Dendritic cell treated with granulocyte-macrophage colony-stimulating factor and Interleukin-4, amounts not matched to agents 40 ng/mL and 50 ng/mL, for 4 days (primary cell): ENCODE results near the gene SLC35E2B.
"Not testable (repeated sequence)": the region's sequence is repeated elsewhere in the genome, so short reads cannot be mapped to it uniquely, and the experiment has no call there.

Experiments used
- H3K27ac Mint-ChIP-seq: one replicate; pipeline ENCODE4 v1.8.0; 2022; ENCODE audit warnings: mild to moderate bottlenecking, mixed read lengths
- H3K27me3 Mint-ChIP-seq: one replicate; pipeline ENCODE4 v1.8.0; 2022; ENCODE audit warnings: mild to moderate bottlenecking, mixed read lengths
- H3K36me3 Mint-ChIP-seq: one replicate; pipeline ENCODE4 v1.8.0; 2022; ENCODE audit warnings: low read depth, mixed read lengths
- H3K4me1 Mint-ChIP-seq: one replicate; pipeline ENCODE4 v1.8.0; 2022; ENCODE audit warnings: low read depth, mixed read lengths
- H3K4me3 Mint-ChIP-seq: one replicate; pipeline ENCODE4 v1.8.0; 2022; ENCODE audit warnings: mild to moderate bottlenecking, moderate library complexity, mixed read lengths
- H3K9me3 Mint-ChIP-seq: one replicate; pipeline ENCODE4 v1.8.0; 2022; ENCODE audit warnings: mixed read lengths
- intact Hi-C: fragments of 100-400 bp; cut with micrococcal nuclease; formaldehyde crosslinking; loops from one replicate; pipeline ENCODE4 v1.15.0; 2022

SLC35E2B gene

GRCh38 chr1:1672181-1672965 is 20.2 kb downstream of the SLC35E2B start:
- H3K9me3 Mint-ChIP-seq: no peaks in the 10 kb centered on the region
- intact Hi-C loops: no loop called here
- H3K27me3 Mint-ChIP-seq: no peaks in the 10 kb centered on the region
- H3K4me3 Mint-ChIP-seq: no peak overlapping the region
- no peaks in the 10 kb centered on the region for H3K4me1 Mint-ChIP-seq
- peaks cover 78% of the 10 kb centered on the region for H3K36me3 Mint-ChIP-seq
- no peak overlapping the region for H3K27ac Mint-ChIP-seq

GRCh38 chr1:1671365-1672119 is 21.1 kb downstream of the SLC35E2B start:
- H3K4me3 Mint-ChIP-seq: no peak overlapping the region
- H3K9me3 Mint-ChIP-seq: no peaks in the 10 kb centered on the region
- no peaks in the 10 kb centered on the region for H3K4me1 Mint-ChIP-seq
- intact Hi-C loops: no loop called here
- H3K27ac Mint-ChIP-seq: no peak overlapping the region
- peaks cover 82% of the 10 kb centered on the region for H3K36me3 Mint-ChIP-seq
- no peaks in the 10 kb centered on the region for H3K27me3 Mint-ChIP-seq

- H3K4me3 Mint-ChIP-seq: no peak overlapping the region
- H3K27me3 Mint-ChIP-seq: no peaks in the 10 kb centered on the region
- peaks cover 89% of the 10 kb centered on the region for H3K36me3 Mint-ChIP-seq
- no peaks in the 10 kb centered on the region for H3K9me3 Mint-ChIP-seq
- intact Hi-C loops: no loop called here
- no peaks in the 10 kb centered on the region for H3K4me1 Mint-ChIP-seq
- no peak overlapping the region for H3K27ac Mint-ChIP-seq
These were observed 21.7 kb downstream of the SLC35E2B start for GRCh38 chr1:1670866-1671265.

- Mint-ChIP-seq H3K27me3 (no peaks in the 10 kb centered on the region), H3K4me1 (no peaks in the 10 kb centered on the region), H3K36me3 (peaks cover 97% of the 10 kb centered on the region), H3K4me3 (no peak overlapping the region), H3K9me3 (no peaks in the 10 kb centered on the region), H3K27ac (no peak overlapping the region)
- intact Hi-C loops: no loop called here
These were observed 22.8 kb downstream of the SLC35E2B start for GRCh38 chr1:1669468-1670440.

GRCh38 chr1:1666526-1666925 is 26.1 kb downstream of the SLC35E2B start:
- Mint-ChIP-seq H3K4me3 (no peak overlapping the region), H3K9me3 (no peaks in the 10 kb centered on the region), H3K27me3 (no peaks in the 10 kb centered on the region), H3K27ac (no peak overlapping the region), H3K4me1 (no peaks in the 10 kb centered on the region), H3K36me3 (peaks cover 80% of the 10 kb centered on the region)
- intact Hi-C loops: no loop called here

GRCh38 chr1:1665815-1666251 is 26.8 kb downstream of the SLC35E2B start:
- H3K27me3 Mint-ChIP-seq: no peaks in the 10 kb centered on the region
- no peak overlapping the region for H3K4me3 Mint-ChIP-seq
- H3K9me3 Mint-ChIP-seq: no peaks in the 10 kb centered on the region
- intact Hi-C loops: no loop called here
- no peak overlapping the region for H3K27ac Mint-ChIP-seq
- peaks cover 73% of the 10 kb centered on the region for H3K36me3 Mint-ChIP-seq
- H3K4me1 Mint-ChIP-seq: no peaks in the 10 kb centered on the region

GRCh38 chr1:1664941-1665814 is 27.4 kb downstream of the SLC35E2B start:
- Mint-ChIP-seq H3K27ac (no peak overlapping the region), H3K27me3 (no peaks in the 10 kb centered on the region), H3K9me3 (no peaks in the 10 kb centered on the region), H3K4me3 (no peak overlapping the region), H3K36me3 (peaks cover 67% of the 10 kb centered on the region), H3K4me1 (no peaks in the 10 kb centered on the region)
- intact Hi-C loops: no loop called here

GRCh38 chr1:1664318-1664717 is 28.3 kb downstream of the SLC35E2B start:
- H3K36me3 Mint-ChIP-seq: peaks cover 58% of the 10 kb centered on the region
- H3K27ac Mint-ChIP-seq, H3K4me3 Mint-ChIP-seq: not testable (repeated sequence)

GRCh38 chr1:1662830-1663560 is 29.6 kb downstream of the SLC35E2B start:
- H3K27me3 Mint-ChIP-seq, H3K27ac Mint-ChIP-seq, H3K9me3 Mint-ChIP-seq, H3K4me3 Mint-ChIP-seq, H3K4me1 Mint-ChIP-seq, intact Hi-C loops: not testable (repeated sequence)
- H3K36me3 Mint-ChIP-seq: peaks cover 51% of the 10 kb centered on the region

More at GRCh38 chr1:1664318-1664717, 28.3 kb downstream of the SLC35E2B start:
- intact Hi-C loops, H3K27me3 Mint-ChIP-seq, H3K9me3 Mint-ChIP-seq, H3K4me1 Mint-ChIP-seq: not testable (repeated sequence)

GRCh38 chr1:1662392-1662791 is 30.2 kb downstream of the SLC35E2B start:
- H3K27ac Mint-ChIP-seq, H3K4me3 Mint-ChIP-seq, H3K27me3 Mint-ChIP-seq, H3K9me3 Mint-ChIP-seq, H3K4me1 Mint-ChIP-seq, intact Hi-C loops: not testable (repeated sequence)
- peaks cover 45% of the 10 kb centered on the region for H3K36me3 Mint-ChIP-seq

- H3K4me1 Mint-ChIP-seq, intact Hi-C loops, H3K9me3 Mint-ChIP-seq, H3K27me3 Mint-ChIP-seq: not testable (repeated sequence)
- Mint-ChIP-seq H3K36me3 (peaks cover 42% of the 10 kb centered on the region), H3K27ac (peak within 1 kb of the TSS; percentile 99), H3K4me3 (peak within 1 kb of the TSS; percentile 92)
These were observed 33.7 kb downstream of the SLC35E2B start, which contains the start of gene CDK11B for GRCh38 chr1:1658583-1659549. Gene CDK11B (minus strand): TSS chr1:1659004. CDS start chr1:1657485, 1,519 bp downstream.

- H3K27ac Mint-ChIP-seq, H3K9me3 Mint-ChIP-seq, H3K4me3 Mint-ChIP-seq, H3K27me3 Mint-ChIP-seq, intact Hi-C loops, H3K4me1 Mint-ChIP-seq: not testable (repeated sequence)
- H3K36me3 Mint-ChIP-seq: peaks cover 80% of the 10 kb centered on the region
These were observed 44.3 kb downstream of the SLC35E2B start for GRCh38 chr1:1648265-1648664.
